GM18868 (cell line): ENCODE results near the gene AUTS2.

Experiments
- ATAC-seq: cut with Tn5 transposase; IDR thresholded peaks from one replicate; pipeline ENCODE4 v1.9.1; 2021; ENCODE audit warnings: mild to moderate bottlenecking, moderate library complexity; ENCODE audit not compliant: unreplicated experiment

The AUTS2 gene

GRCh38 chr7:69811476-69812308 is 213.4 kb downstream of the AUTS2 start:
- no peak for ATAC-seq

DNA sequence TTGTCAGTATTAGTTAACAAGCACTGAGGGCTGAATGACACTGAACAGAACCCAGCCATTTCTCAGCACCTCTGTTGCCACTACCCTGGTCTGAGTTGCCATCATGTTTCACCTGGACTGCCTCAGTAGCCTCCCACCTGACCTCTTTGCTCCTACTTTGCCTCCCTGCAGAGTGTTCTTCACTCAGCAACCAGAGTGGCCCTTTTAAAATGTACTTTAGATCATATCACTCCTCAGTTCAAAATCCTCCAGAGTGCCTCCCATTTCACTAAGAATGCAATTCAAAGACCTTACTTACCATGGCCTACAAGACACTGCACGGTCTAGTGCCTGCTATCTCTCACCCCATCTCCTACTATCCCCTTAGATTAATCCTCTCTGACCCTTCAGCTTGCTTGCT is 214.5 kb downstream of the AUTS2 start:
- no peak for ATAC-seq

- no peak for ATAC-seq
Observed at GRCh38 chr7:69813637-69814240, 215.5 kb downstream of the AUTS2 start.

- ATAC-seq, result no peak
Observed at GRCh38 chr7:69814421-69814962, 216.2 kb downstream of the AUTS2 start.

GRCh38 chr7:69816501-69816900 is 218.2 kb downstream of the AUTS2 start:
- ATAC-seq, result no peak

DNA sequence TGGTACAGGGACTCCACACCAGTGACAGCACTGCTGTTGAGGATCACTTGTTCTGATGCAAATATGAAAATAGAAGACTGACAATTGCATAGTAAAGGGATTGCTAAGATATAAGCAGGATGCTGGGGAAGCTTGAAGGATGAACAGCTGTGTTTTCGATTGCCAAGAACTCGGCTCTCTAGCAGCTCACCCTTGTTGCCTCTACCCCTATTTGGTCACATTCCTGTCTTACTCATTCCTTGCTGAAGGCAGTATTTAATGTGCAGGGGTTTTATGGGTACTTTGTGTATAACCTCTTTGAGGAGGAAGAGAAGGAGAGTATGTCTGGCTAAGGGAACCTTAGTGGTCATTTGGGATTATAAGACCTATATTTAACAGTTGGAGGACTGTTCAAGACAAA is 218.8 kb downstream of the AUTS2 start:
- ATAC-seq, result no peak

- no peak for ATAC-seq
Observed at GRCh38 chr7:69817841-69818635, 219.8 kb downstream of the AUTS2 start.

DNA sequence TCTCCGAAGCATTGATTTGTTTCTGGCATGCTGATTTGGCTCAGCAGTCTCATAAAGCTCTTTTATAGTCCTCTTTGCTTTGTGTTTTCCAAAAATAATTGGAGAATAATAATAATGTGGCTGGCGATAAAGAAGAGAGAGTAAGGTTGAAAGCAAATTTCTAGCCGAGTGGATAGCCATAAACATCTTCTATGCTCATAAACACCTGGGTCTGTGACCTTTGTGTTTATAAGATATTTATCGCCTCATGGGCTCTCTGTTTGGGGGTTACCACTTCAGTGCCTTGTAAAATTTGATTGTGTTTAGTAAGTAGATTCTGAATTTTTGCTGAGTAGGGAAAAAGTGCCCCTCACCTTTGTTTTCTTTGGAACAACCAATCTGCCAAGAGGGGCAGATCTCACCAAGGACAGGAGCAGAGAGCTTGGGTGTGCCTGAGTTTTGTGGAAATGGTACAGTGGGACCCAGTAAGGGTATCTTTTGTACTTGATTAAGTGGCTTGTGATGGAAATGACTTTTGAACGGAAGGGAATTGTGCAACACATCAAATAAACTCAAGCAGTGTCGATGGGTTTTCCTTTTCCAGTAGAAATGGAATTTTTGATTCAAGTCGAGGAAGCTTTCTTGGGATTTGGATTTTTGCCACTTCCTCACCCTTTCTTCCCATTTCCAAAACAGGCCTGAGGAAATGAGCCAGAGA is 220.5 kb downstream of the AUTS2 start:
- no peak for ATAC-seq

DNA sequence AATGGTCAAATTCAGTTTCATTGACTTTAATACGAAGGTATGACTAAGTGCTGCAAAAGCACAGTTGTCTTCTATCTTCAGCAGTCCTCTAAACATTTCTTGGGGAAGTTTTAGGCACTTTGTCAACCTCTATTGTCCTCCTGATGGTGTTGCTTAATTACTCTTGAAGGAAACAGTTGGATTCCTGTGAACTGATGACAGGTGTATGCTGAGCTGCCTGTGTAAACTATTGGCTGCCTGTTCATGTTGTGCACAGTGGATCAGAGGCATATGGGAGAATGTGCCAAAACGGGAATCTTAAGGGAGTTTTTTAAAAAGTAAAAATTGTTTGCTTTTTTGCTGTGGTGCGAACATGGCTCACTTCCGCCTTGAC is 221.0 kb downstream of the AUTS2 start:
- ATAC-seq, result no peak

DNA sequence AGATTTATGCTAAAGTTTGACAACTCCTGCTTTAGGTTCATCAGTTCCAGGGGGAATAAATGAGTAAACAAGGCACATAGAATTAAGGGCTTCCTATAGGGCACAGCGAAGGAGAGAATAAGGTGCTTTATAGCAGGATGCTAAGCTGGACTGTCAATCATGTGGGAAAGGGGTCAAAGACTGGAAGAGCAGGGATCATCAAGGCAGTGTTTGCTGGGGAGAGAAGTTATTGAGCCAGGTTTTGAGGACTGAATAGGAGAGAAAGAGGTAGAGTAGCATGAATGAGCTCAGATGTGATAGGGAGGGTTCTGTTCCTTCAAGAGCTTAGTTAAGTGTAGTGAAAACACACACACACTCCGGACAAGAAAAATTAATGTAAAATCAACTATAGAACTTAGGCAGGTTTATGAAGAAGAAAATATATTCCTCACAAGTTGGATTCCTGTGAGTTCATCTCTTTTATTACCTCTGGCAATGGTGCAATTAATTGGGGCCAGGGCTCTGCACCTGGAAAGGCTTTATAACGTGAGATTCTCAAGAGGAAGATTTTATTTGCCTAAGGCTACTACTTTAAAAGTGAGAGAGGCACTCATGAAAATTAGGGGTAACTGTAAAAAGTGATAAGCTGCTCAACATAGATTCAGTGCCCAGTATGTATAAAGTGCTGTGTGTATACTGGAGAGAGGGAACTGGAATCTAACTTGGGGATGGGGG is 222.4 kb downstream of the AUTS2 start:
- no peak for ATAC-seq

GRCh38 chr7:69822386-69822785 is 224.1 kb downstream of the AUTS2 start:
- no peak for ATAC-seq

DNA sequence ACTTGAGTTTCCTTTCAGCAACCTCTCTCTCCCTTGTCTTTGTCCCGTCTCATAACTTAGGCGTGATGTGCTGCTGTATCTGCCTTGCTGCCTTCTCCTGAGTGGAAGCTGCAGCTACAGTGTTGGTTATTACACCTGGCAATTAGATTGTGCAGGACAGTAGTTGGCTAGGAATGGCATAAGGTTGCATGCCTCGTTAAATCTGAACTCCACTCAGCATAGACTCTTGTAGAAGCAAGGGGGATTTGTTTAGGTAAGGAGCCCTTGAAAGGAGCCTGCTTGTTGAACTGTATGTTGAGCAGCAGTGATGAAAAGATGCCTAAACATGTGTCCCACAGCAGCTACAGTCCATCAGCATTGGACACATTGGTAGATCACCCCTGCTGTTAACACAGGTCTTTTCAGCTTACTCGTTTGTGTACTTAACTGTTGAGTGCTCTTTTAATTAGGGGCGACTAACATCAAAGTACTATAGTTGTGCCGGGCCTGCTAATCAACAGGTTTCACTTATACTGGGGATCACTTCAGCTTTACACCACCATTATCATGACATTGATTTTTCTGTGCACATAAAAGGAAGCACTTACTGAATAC is 225.0 kb downstream of the AUTS2 start:
- no peak for ATAC-seq

DNA sequence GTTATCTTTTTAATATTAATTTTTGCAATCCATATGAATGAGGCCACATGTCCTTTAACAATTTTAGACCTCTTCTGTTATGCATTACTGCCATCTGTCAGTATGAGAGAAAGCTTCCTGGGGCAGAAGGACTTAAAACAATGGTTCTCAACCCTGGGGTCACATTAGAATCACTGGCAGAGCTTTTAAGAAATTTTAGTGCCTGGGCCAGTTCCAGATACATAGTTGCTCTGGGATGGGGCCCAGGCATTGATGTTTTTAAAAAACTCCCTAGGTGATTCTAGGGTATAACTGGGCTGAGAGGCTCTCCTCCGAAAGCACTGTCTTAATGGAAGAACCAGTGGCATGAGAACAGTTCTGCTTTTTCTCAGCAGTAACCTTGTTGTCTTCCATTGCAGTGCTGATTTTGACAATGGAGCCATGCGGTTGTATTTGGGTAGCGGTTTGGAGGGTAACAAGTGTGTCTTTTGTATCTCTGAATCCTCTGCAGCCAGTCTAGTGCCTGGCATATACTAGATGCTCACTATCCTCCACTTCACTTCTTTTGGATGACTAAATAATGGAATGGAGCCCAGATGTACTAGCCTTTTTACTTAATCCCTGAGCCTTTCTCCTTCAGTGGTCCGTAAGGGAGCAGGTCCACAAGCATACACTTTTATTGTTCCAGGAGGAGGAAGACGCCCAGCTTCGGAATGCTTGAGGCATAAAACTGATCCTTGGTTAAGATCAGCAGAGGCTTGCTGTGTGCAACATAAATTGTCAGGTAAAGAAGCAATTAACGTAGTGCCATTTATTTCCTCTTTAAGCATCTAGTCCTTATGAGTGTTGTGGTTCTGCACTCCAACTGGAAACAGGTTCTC is 227.1 kb downstream of the AUTS2 start:
- peak; percentile 48 for ATAC-seq

- no peak for ATAC-seq
Observed at GRCh38 chr7:69826283-69826682, 228.0 kb downstream of the AUTS2 start.

DNA sequence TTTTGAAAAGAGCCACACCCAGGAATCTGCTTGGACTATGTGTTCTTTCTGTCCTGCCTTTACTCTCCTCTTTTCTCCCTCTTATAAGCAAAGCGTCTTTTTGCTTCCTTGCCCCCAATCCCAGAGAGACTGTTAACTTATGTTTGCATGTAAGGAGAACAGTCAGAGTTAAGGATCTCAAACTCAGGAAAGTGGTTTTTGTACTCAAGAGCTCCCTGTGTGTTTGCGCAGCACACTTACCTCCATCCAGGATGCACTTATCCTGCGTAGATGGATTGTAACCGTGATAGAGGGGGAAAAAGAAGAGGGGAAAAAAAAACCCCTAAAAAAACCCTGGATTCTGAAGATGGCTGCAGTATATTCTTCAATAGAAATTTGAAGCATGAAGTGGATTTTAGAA is 228.9 kb downstream of the AUTS2 start:
- no peak for ATAC-seq

DNA sequence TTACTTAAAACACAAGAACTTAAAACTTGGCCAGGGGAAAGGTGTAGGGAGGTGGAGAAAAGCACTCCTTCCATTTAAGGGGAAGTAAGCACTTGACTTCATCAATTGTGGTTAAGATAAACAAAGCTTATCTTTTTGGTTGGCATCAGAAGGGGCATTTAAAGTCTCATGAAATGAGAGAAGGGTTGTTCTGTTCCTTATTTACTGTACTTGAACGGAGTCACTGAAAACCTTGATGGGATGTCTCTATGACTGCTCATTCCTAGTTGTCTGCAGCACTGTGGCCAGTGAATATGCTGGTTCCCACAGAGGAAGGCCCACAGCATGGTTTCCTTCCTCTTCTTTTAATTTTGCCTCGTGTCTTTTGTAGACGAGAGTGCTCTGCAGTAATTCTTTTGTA is 229.3 kb downstream of the AUTS2 start:
- ATAC-seq, result peak; percentile 33

- no peak for ATAC-seq
Observed at GRCh38 chr7:69832356-69832755, 234.1 kb downstream of the AUTS2 start.

- ATAC-seq, result no peak
Observed at GRCh38 chr7:69833964-69834363, 235.7 kb downstream of the AUTS2 start.

- no peak for ATAC-seq
Observed at GRCh38 chr7:69836702-69837101, 238.4 kb downstream of the AUTS2 start.
